NCI-H1105 (cell line): Measurements from ENCODE around the gene FRS2.

Experiments
- DNase-seq: peaks from one replicate; lab custom pipeline; 2025; lab: John Stamatoyannopoulos, UW

The FRS2 gene

GRCh38 chr12:69466867-69467266 lies 3.3 kb upstream of the FRS2 start:
- DNase-seq: no peak

- no peak for DNase-seq
Measured at GRCh38 chr12:69467366-69467765, 2.8 kb upstream of the FRS2 start.

- no peak for DNase-seq
Measured at GRCh38 chr12:69468237-69469026, 1.8 kb upstream of the FRS2 start.

- no peak for DNase-seq
Measured at GRCh38 chr12:69469854-69470188, 367 bp upstream of the FRS2 start.

GRCh38 chr12:69471076-69471430 lies 865 bp downstream of the FRS2 start:
- no peak for DNase-seq

- no peak for DNase-seq
Measured at GRCh38 chr12:69471667-69472385, 1.6 kb downstream of the FRS2 start.

GRCh38 chr12:69473262-69473661 lies 3.1 kb downstream of the FRS2 start:
- no peak for DNase-seq

- DNase-seq: no peak
Measured at GRCh38 chr12:69474456-69474855, 4.3 kb downstream of the FRS2 start.

- DNase-seq: no peak
Measured at GRCh38 chr12:69475237-69475975, 5.2 kb downstream of the FRS2 start.

- DNase-seq: peak; percentile 1
Measured at GRCh38 chr12:69476276-69477017, 6.3 kb downstream of the FRS2 start.

GRCh38 chr12:69479675-69480074 lies 9.5 kb downstream of the FRS2 start:
- no peak for DNase-seq

- no peak for DNase-seq
Measured at GRCh38 chr12:69480698-69481097, 10.5 kb downstream of the FRS2 start.

GRCh38 chr12:69481133-69481532 lies 10.9 kb downstream of the FRS2 start:
- DNase-seq: no peak

- no peak for DNase-seq
Measured at GRCh38 chr12:69483700-69484099, 13.5 kb downstream of the FRS2 start.

GRCh38 chr12:69484428-69484827 lies 14.2 kb downstream of the FRS2 start:
- no peak for DNase-seq

- no peak for DNase-seq
Measured at GRCh38 chr12:69490920-69491643, 20.9 kb downstream of the FRS2 start.

- DNase-seq: no peak
Measured at GRCh38 chr12:69492739-69493138, 22.6 kb downstream of the FRS2 start.

- DNase-seq: no peak
Measured at GRCh38 chr12:69495071-69495470, 24.9 kb downstream of the FRS2 start.

- no peak for DNase-seq
Measured at GRCh38 chr12:69497308-69498026, 27.3 kb downstream of the FRS2 start.

- DNase-seq: no peak
Measured at GRCh38 chr12:69500631-69501030, 30.4 kb downstream of the FRS2 start.
